ENCODE measurements around the gene PTGIS. TPM values are rescaled to one million over a fixed set of nuclear protein-coding genes. Genes with fewer than 3 reads are reported as not detected.

PTGIS gene
- total and polyA plus RNA-seq, 2 of the 4 experiments (the other 2 are of a cell fraction): 1.6 to 2.6 TPM

- no peak overlapping the region for H2BK15ac ChIP-seq (ENCODE audit: low read depth, low read length)
- H4K5ac ChIP-seq (ENCODE audit: low read depth, low read length): no peak overlapping the region
- no peak overlapping the region for H2AK9ac ChIP-seq (replicated peaks; ENCODE audit: low read depth, low read length, poor library complexity)
- H2BK120ac ChIP-seq (ENCODE audit: low read depth, low read length): no peak overlapping the region
- no peaks in the 10 kb centered on the region for H4K20me1 ChIP-seq (ENCODE audit: insufficient read depth, low read length)
- ChIA-PET POLR2A (ENCODE audit: unreplicated experiment) (no interaction called here), CTCF (interaction anchor here (0.9 to 2.6 kb wide), 12 partner anchors 9 to 205 kb away, joined by 3 to 24 read pairs (median 4); no protein-coding TSS in a partner anchor)
- DNase-seq (no peak), ATAC-seq (ENCODE audit: low read depth) (no peak)
- H2AK5ac ChIP-seq (ENCODE audit: low read depth, low read length): no peak overlapping the region
- H4K8ac ChIP-seq (ENCODE audit: low read depth in 2 of 2, low read length in 2 of 2): no peak overlapping the region
- H2BK20ac ChIP-seq (ENCODE audit: low read depth, low read length): no peak overlapping the region
- peaks cover 8% of the 10 kb centered on the region; the same call in 1 of the 2 replicates for H3K36me3 ChIP-seq (ENCODE audit: control insufficient read depth, insufficient read depth, low read length)
- no peak overlapping the region for H3K14ac ChIP-seq (replicated peaks; ENCODE audit: low read depth, low read length)
- in situ Hi-C loops (cut with MboI; ENCODE audit: low sequenced_read_pairs): loop anchor here (5.0 kb wide), 1 partner anchor 66 kb away; no protein-coding TSS in a partner anchor
- no peak overlapping the region for H3K4me3 ChIP-seq (ENCODE audit: insufficient read depth, low read depth, low read length)
- dilution Hi-C loops (cut with HindIII; ENCODE audit: low sequenced_read_pairs, unreplicated experiment): no loop called here
- 77% methylated on average over 5 of the region's 15 CpGs; no CpG with 5 or more reads in 1 of the 2 experiments for WGBS, 2 experiments (ENCODE audit: extremely low coverage in 2 of 2, insufficient read length in 1 of 2)
- no peak overlapping the region for H3K27ac ChIP-seq (ENCODE audit: insufficient read depth, low read length)
- no peak overlapping the region for H2AFZ ChIP-seq (replicated peaks; ENCODE audit: low read length, poor library complexity)
- H3K9me1 ChIP-seq (ENCODE audit: insufficient read depth, low read length): no peaks in the 10 kb centered on the region
- no peak overlapping the region for H3K56ac ChIP-seq (ENCODE audit: extremely low read depth, insufficient read depth, low read length)
- H3K9ac ChIP-seq (ENCODE audit: low read depth, low read length): no peak overlapping the region
- H3K4me2 ChIP-seq (ENCODE audit: low read depth, low read length): no peak overlapping the region
- peaks cover 8% of the 10 kb centered on the region for H3K9me3 ChIP-seq (ENCODE audit: control insufficient read depth, insufficient read depth, low read length)
- no peaks in the 10 kb centered on the region for H3K4me1 ChIP-seq (ENCODE audit: control insufficient read depth, insufficient read depth, low read length)
- no peaks in the 10 kb centered on the region for H3K79me1 ChIP-seq (ENCODE audit: low read depth in 1 of 2, low read length in 2 of 2)
- no peak overlapping the region for H3K4ac ChIP-seq (ENCODE audit: low read depth, low read length)
- no peak overlapping the region for H3K23ac ChIP-seq (ENCODE audit: low read depth, low read length)
- no peak overlapping the region for H4K91ac ChIP-seq (ENCODE audit: insufficient read depth, low read depth, low read length)
- no TSS peak for BruUV-seq (replicated peaks)
- no peak overlapping the region for H2BK5ac ChIP-seq (ENCODE audit: low read depth, low read length, poor library complexity, severe bottlenecking)
- peaks cover 4% of the 10 kb centered on the region; the same call in 1 of the 2 replicates for H3K27me3 ChIP-seq (ENCODE audit: control insufficient read depth, insufficient read depth, low read length)
- no peak overlapping the region for H3K18ac ChIP-seq (ENCODE audit: low read depth, low read length)
- intact Hi-C loops (cut with micrococcal nuclease): loop anchor here (1.0 to 5.0 kb wide), 2 partner anchors 68 to 306 kb away; no protein-coding TSS in a partner anchor
- TF ChIP-seq MXI1 (IDR thresholded peaks at IDR 0.05; ENCODE audit: borderline replicate concordance, low read depth, low read length): no peak
- TF ChIP-seq ELK1 (IDR thresholded peaks at IDR 0.05; ENCODE audit: borderline replicate concordance, low read depth, low read length): no peak
- TF ChIP-seq RCOR1 (IDR thresholded peaks at IDR 0.05; ENCODE audit: insufficient replicate concordance, low read length): no peak
- no peak for TF ChIP-seq CEBPB (IDR thresholded peaks at IDR 0.05; ENCODE audit: low read depth, low read length)
- no peak for TF ChIP-seq MAFK (IDR thresholded peaks at IDR 0.05; ENCODE audit: low read depth, low read length)
- TF ChIP-seq FOS (IDR thresholded peaks at IDR 0.05; ENCODE audit: low read depth, low read length): no peak
- no peak for TF ChIP-seq NFE2L2 (IDR thresholded peaks at IDR 0.05; ENCODE audit: low read depth, low read length)
- no peak for TF ChIP-seq CHD1 (IDR thresholded peaks at IDR 0.05; ENCODE audit: low read depth, low read length)
- TF ChIP-seq USF2 (IDR thresholded peaks at IDR 0.05; ENCODE audit: low read depth, low read length): no peak
- TF ChIP-seq MAZ (IDR thresholded peaks at IDR 0.05; ENCODE audit: borderline replicate concordance, low read depth, low read length): no peak
- TF ChIP-seq POLR2A (IDR thresholded peaks at IDR 0.05; ENCODE audit: low read depth, low read length): no peak
- TF ChIP-seq RFX5 (IDR thresholded peaks at IDR 0.05; ENCODE audit: low read depth, low read length): no peak
- TF ChIP-seq SMC3 (IDR thresholded peaks at IDR 0.05; ENCODE audit: low read depth, low read length): no peak
- no peak for TF ChIP-seq RAD21 (IDR thresholded peaks at IDR 0.05; ENCODE audit: low read length)
- no peak for TF ChIP-seq BHLHE40 (IDR thresholded peaks at IDR 0.05; ENCODE audit: low read depth, low read length)
Measured at GRCh38 chr20:49540687-49541435, 27.1 kb downstream of the PTGIS start.
